GM10248 (cell line): ENCODE measurements around the gene LRP1-AS.

Experiments used
- CTCF ChIA-PET: fragments of 300-600 bp; sonication (Branson Sonifier 250); formaldehyde crosslinking; extraction: SDS; loops from one replicate; lab custom pipeline; 2021; ENCODE audit warnings: antibody characterized with exemption; lab: Yijun Ruan, JAX
- POLR2A ChIA-PET: fragments of 350-650 bp; sonication (Branson Sonifier 250); formaldehyde crosslinking; extraction: SDS; loops from one replicate; lab custom pipeline; 2020; ENCODE audit warnings: antibody characterized with exemption; lab: Yijun Ruan, JAX
- DNase-seq: peaks from one replicate; pipeline ENCODE4 v3.0.0; 2012; ENCODE audit errors: extremely low spot score
- TF ChIP-seq, protein P1 (sequence below): IDR thresholded peaks from 2 replicates; pipeline ENCODE4 v1.5.1; 2012; ENCODE audit warnings: mild to moderate bottlenecking, low read depth; ENCODE audit errors: extremely low read depth, missing control alignments, control extremely low read depth

Gene LRP1-AS

GRCh38 chr12:57107456-57108155, 39.8 kb downstream of the LRP1-AS start:
- ChIA-PET CTCF (interaction anchor here (1.0 to 11.7 kb wide), 5 partner anchors 13 to 82 kb away, joined by 3 to 224 read pairs (median 130); partner anchors contain the start of genes LRP1 and NAB2), POLR2A (no interaction called here)
- no peak for DNase-seq
- TF ChIP-seq, protein P1, sequence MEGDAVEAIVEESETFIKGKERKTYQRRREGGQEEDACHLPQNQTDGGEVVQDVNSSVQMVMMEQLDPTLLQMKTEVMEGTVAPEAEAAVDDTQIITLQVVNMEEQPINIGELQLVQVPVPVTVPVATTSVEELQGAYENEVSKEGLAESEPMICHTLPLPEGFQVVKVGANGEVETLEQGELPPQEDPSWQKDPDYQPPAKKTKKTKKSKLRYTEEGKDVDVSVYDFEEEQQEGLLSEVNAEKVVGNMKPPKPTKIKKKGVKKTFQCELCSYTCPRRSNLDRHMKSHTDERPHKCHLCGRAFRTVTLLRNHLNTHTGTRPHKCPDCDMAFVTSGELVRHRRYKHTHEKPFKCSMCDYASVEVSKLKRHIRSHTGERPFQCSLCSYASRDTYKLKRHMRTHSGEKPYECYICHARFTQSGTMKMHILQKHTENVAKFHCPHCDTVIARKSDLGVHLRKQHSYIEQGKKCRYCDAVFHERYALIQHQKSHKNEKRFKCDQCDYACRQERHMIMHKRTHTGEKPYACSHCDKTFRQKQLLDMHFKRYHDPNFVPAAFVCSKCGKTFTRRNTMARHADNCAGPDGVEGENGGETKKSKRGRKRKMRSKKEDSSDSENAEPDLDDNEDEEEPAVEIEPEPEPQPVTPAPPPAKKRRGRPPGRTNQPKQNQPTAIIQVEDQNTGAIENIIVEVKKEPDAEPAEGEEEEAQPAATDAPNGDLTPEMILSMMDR, result no peak

DNA sequence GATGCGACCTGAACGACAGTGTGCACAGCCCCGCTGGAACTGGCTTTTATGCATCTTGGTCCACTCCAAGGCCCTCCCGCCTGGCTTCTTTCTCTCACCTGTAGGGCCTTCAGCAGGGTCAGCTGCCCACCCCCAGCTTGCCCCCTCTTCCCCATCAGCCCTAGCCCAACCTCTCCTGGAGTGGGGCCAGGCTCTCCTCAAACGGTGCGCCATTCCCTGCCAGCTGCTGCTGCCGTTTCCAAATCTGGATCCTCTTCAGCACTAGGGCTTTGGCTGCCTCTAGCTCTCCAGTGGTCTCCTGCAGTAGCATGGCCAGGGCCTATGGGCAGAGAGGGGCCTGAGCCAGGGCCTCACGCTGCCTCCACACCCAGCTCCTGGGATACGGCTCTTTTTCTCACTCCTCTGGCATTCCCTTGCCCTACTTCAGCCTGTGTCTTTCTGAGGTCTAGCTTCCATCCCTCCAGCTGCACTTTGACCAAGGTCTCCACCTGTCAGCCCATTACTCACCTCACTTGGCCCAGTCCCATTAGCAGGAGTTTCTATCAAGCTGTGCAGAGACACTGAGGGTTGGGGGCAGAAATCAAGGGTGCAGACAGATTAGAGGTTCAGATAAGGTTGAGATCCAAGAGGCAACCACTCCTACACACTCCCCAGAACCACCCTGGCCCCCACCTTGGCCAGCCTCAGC, 41.3 kb downstream of the LRP1-AS start:
- TF ChIP-seq, protein P1, result no peak
- no peak for DNase-seq
- ChIA-PET CTCF (interaction anchor here (1.0 to 11.7 kb wide), 5 partner anchors 9 to 81 kb away, joined by 3 to 224 read pairs (median 3); partner anchors contain the start of gene NAB2), POLR2A (no interaction called here)

GRCh38 chr12:57105011-57105753, 42.2 kb downstream of the LRP1-AS start:
- TF ChIP-seq, protein P1, result no peak
- CTCF ChIA-PET, result interaction anchor here (1.1 to 11.7 kb wide), 5 partner anchors 10 to 35 kb away, joined by 3 to 224 read pairs (median 5); partner anchors contain the start of gene NAB2
- POLR2A ChIA-PET, result interaction anchor here (3.1 kb wide), 1 partner anchor 11 kb away, joined by 12 read pairs; no protein-coding TSS in a partner anchor

GRCh38 chr12:57104292-57104910, 43.0 kb downstream of the LRP1-AS start:
- ChIA-PET POLR2A (interaction anchor here (3.1 kb wide), 1 partner anchor 11 kb away, joined by 12 read pairs; no protein-coding TSS in a partner anchor), CTCF (interaction anchor here (1.0 to 11.7 kb wide), 6 partner anchors 10 to 45 kb away, joined by 3 to 224 read pairs (median 4); partner anchors contain the start of gene NAB2)
- peak; percentile 9 for DNase-seq
- TF ChIP-seq, protein P1, result no peak

More at GRCh38 chr12:57105011-57105753, 42.2 kb downstream of the LRP1-AS start:
- no peak for DNase-seq

- ChIA-PET CTCF (interaction anchor here (1.0 to 11.7 kb wide), 6 partner anchors 10 to 44 kb away, joined by 3 to 224 read pairs (median 4); partner anchors contain the start of gene NAB2), POLR2A (interaction anchor here (3.1 kb wide), 1 partner anchor 10 kb away, joined by 12 read pairs; no protein-coding TSS in a partner anchor)
- no peak for DNase-seq
- TF ChIP-seq, protein P1, result no peak
Observed at GRCh38 chr12:57103856-57104255, 43.6 kb downstream of the LRP1-AS start.
